ENCODE data around the gene MTCL1.
A peak's percentile ranks its signal among the peaks of the same experiment; 100 is the strongest.
"Not testable (repeated sequence)": the region's sequence is repeated elsewhere in the genome, so short reads cannot be mapped to it uniquely, and the experiment has no call there.

Gene MTCL1

GRCh38 chr18:8745355-8746014 lies 40.1 kb downstream of the MTCL1 start:
- peak; percentile 16 to 42 (median 25) for DNase-seq

- no peak for DNase-seq
Observed at GRCh38 chr18:8747440-8747937, 42.1 kb downstream of the MTCL1 start.

DNA sequence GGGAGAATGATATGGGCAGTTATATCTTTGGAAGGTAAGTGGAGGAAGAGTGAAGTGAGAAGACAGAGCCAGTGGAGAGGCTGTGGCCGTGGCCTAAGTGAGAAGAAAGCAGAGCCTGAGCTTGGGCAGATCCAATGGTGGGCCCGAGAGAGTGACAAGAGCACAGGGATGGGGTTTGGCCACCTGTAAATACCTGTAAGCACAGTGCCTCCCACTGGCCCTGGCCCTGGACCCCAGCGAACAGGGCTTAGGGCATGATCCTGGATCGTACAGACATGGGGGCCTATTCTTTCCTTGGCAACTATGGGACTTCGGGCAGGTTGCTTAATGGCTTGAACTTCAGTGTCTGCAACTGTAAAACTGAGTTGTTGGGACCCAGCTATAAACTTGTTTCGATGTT lies 44.1 kb downstream of the MTCL1 start:
- DNase-seq, result no peak

DNA sequence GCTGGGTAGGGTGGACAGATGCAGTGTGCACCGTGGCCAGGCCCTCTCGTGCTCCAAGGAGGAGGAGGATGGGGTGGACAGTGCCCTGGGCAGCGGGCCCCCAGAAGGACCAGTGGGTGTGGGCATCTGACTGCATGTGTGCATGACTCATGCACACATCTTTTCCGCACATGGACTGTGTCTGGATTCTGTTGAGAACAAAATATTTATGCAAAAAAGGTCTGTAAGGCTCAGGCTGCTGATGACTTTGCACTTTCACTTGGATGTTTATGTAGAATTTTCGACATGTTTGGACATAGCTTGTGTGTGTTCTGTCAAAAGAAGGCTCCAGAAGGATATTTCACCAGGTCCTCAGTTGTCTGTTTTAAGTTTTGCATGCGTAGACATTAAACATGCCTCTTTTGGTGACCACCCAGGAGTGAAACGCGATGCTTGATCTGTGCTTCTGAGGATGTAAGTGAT lies 45.6 kb downstream of the MTCL1 start:
- DNase-seq, result no peak

DNA sequence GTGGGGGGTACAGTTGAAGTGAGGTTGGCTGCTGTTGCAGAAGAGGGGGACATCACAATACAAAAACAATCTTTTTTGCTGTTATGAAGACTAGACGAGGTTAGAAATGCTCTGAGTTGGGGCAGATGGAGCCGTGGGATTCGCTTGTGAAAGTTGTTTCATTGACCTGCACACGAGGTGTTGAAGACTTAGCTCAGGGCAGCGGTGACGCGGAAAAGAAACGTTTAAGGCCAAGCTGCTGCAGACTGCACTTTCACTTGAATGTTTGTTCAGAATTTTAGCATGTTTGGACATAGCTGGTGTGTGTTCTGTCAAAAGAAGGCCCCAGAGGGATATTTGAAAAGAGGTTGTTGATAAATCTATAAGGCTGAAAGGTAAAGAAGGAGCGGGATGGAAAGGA lies 46.3 kb downstream of the MTCL1 start:
- DNase-seq, result no peak

- no peak for DNase-seq
Observed at GRCh38 chr18:8752329-8752728, 47.0 kb downstream of the MTCL1 start.

DNA sequence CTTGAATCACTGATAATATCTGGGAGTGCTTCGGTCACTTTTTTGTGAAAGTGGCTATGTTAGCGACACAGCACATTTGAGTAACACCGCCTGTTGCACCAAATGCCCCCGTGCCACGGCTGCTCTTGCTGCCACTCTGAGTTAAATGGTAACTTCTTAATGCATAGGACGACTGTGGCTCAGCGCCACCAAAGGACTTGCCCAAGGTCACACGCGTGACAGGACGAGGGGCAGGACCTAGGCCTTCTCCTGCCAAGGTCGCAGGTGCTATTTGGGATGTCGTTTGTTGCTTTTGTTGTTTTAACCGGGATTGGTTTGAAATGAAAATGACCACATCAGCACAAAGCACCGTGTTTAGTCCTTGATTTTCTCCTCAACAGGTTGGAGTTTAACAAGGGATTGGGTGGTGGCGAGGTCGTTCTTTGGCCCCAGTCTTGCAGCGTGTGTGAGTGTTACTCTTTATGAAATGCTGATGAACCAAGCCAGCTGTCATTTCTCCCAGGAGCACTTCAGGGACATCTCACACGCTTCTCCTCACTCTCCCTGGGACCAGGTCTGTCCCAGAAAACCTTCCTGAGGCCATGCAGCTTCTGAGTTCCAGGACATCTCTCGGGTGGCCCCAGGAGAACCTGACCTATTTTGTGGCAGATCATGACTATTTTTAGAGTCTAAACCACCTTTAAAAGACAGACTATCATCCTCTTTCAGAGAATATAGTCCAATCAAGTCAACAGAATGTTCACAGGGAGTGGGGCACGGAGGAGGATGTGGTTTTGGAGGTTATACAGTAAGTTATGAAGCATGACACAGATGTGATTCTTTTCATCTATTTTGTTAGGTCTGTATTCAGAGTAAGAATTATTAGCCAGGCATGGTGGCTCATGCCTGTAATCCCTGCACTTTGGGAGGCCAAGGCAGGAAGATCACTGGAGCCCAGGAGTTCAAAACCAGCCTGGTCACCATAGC lies 49.9 kb downstream of the MTCL1 start:
- DNase-seq, result no peak

GRCh38 chr18:8756571-8756970 lies 51.2 kb downstream of the MTCL1 start:
- DNase-seq, result no peak

GRCh38 chr18:8757396-8757997 lies 52.1 kb downstream of the MTCL1 start:
- DNase-seq, result no peak

- DNase-seq, result no peak
Observed at GRCh38 chr18:8758466-8758865, 53.1 kb downstream of the MTCL1 start.

- no peak for DNase-seq
Observed at GRCh38 chr18:8760984-8761383, 55.6 kb downstream of the MTCL1 start.

DNA sequence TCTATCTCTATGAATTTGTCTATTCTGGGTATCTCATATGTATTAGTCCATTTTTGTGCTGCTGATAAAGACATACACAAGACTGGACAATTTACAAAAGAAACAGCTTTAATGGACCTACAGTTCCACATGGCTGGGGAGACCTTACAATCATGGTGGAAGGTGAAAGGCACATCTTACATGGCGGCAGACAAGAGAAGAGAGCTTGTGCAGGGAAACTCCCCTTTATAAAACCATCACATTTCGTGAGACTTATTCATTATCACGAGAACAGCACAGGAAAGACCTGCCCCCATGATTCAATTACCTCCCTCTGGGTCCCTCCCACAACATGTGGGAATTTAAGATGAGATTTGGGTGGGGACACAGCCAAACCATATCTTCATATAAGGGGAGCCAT lies 56.2 kb downstream of the MTCL1 start:
- not testable (repeated sequence) for DNase-seq

DNA sequence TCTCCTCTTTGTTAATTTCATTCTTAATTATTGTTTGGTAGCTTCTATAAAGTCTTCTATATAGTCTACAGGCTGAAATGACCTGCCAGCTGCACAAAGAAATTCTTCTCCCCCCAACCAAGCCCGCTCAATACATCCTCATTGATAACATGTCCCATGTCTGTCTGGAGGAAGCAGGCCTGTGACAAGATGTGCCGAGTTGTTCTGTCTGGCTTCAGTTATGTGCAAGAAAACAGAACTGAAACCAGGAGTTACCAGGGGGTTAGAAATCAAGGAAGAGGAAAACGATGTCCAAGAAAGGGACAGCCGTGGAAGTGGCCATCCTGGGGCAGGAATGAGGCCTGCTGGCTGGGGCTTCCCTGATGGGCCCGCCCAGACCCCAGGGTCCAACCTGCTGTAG lies 57.6 kb downstream of the MTCL1 start:
- peak; percentile 24 to 45 (median 39) for DNase-seq

DNA sequence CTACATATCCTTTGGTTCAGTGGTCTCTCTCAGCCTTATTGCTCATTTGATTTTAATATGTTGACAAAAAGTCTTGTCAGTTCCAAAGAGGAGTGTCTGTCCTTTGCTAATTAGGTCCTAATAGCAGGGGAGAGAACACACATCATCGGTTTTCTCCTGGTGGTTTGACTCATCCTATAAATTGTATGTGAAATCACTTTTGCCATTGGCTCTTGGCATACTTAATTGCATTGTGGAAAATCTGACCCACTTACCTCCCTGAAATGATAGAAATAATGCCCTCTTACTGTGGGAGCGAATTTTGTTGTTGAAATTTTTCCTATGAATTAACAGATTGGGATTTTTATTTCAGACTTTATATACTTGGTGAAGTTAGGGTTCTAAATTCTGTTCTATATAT lies 58.3 kb downstream of the MTCL1 start:
- no peak for DNase-seq

DNA sequence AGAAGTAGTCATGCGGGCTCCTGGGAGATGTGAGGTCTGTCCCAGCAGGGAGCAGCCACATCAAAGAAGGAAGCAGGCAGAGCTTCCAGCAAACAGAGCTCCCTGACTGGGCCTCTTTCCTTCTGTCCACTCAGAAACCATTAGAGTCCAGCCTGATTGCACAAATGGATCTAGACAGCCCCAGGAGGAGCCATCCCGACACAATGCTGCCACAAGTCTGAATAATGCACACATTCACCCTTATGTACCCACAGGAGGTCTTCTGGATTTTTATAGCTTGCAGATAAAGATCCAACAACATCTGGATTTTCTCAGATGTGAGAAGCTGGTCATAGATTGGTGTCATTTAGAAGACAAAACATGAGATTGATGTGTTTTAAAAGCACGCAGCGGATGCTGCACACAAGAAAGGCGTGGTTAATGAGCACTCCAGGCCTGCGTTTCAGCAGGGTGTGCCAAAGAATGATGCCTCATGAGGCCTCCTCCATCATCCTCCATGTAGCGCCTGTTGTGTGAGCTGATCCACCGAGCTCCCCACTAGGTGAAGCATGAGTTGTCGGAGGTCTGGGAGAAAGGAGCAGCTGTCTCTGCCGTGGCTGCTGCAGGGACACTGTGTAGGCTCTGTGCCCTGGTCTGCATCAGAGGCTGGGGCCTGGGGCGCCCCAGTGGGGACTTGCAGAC lies 60.6 kb downstream of the MTCL1 start:
- DNase-seq, result no peak

DNA sequence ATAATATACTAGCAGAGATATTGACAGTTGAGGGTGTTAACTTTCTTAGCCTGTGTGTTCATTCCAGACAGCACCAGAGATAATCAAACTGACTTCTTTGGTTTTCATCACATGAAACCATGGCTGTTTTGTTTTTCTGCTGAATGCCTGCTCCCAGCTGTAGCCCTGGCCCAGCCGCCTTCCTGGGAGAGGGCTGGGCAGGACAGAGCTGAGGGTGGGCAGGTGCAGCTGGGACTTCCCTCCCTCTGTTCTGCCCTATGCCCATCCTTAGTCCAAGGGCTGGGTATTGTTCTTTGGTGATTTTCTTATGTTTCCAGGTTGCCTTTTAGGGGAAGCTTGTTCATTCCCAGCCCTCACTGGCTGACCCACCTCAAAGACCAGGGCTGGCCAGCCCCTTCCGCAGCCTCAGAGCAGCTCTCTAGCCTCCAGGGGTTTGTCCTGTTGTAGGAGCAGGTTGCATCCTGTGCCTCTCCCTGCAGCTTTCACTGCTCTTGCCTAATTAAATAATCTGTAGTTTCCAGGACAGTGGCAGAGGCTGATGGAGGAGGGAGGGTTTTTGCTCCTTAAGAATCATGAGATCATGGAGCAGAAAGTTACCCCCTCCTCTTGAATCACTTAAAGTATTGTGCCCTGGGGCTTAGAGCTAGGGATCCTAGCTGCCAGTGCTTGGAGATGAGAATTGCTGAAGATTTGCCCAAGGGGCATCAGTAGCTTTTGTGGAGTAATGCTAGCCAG lies 61.4 kb downstream of the MTCL1 start:
- no peak for DNase-seq

GRCh38 chr18:8767340-8767739 lies 62.0 kb downstream of the MTCL1 start:
- DNase-seq, result no peak

DNA sequence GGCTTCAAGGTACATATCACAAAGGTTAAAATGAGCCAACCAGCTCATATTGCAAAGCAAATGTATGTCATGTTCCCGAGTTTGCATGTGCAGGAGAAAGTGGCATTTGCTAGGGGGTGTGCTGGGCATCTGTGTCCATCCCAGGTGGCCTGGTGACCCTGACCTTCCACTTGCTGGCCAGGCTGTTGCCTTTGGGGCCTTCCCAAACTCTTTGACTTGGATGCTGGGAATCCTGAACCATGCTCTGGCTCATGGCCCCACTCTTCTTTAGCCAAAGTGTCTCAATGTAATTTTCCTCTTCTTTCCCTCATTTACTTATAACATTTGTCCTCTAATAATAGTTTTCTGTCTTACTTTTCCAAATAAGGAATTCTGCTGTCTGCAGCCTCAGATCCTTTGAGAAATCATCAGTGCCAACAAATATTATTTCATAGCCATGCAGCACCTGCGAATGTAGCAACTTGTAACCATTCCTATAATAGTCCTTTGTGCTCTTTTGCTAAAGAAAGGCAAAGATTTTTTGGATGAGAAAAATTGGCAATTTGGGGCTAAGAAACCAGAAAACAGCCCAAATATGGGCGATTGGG lies 64.2 kb downstream of the MTCL1 start:
- no peak for DNase-seq

DNA sequence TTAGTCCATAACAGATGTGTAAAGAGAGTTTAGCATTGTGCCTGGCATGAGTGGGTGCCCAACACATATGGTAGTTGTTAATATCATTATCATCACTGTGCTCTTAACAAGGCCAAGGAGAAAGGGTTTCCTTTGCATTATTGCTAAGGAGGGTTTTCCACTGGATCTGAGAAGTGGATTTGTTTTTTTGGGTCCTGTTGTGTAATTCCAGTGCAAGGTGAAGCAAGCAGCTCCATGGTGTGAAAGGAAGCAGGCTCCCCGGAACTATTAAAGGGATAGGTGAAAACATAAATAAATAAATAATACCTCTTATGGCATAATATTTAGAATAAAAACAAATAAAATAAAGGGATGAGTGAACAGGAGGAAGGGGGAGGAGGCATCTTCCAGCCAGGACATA lies 65.3 kb downstream of the MTCL1 start:
- DNase-seq, result no peak

DNA sequence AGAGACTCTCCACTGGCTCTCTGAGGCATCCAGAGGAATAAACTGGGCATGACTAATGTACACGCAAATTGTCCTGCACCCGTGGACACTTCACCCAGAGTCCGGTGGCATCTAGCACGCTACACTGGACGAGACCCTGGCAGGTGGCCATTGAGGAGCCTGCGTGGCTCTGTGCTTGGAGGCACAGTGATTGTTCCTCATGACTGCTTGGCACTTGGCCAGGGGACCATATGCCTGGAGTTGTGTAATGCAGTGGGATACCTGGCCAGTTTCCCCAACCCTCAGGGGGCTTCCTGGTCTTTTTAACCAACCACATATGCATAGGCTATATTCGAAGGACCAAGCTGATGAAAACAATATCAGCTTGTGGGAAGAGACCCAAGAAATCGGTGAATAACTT lies 66.6 kb downstream of the MTCL1 start:
- no peak for DNase-seq

DNA sequence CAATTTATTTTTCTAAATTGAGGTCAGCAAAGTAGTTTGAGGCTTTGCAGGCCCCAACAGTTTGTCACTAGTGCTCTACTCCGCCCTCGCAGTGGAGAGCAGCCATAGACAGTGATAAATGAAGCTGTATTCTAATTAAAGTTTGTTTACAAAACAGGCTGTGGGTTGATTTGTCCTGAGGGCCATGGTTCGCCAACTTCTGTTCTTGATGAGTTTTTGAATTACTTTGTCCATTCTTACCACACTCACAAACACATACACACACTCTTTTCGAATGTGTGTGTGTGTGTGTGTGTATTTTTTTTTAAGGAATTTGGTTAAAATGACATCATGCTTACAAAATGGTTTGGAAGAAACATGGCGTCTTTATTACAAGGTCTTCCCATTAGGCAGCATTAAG lies 68.6 kb downstream of the MTCL1 start:
- DNase-seq, result no peak
